HG02571 (cell line): ENCODE data around the gene SH3BP2.

ENCODE experiments used
- ATAC-seq: cut with Tn5 transposase; IDR thresholded peaks from one replicate; pipeline ENCODE4 v1.9.1; 2021; ENCODE audit warnings: mild to moderate bottlenecking, moderate library complexity; ENCODE audit not compliant: unreplicated experiment

Gene SH3BP2

GRCh38 chr4:2871466-2871865, 78.6 kb downstream of the SH3BP2 start:
- ATAC-seq: no peak

DNA sequence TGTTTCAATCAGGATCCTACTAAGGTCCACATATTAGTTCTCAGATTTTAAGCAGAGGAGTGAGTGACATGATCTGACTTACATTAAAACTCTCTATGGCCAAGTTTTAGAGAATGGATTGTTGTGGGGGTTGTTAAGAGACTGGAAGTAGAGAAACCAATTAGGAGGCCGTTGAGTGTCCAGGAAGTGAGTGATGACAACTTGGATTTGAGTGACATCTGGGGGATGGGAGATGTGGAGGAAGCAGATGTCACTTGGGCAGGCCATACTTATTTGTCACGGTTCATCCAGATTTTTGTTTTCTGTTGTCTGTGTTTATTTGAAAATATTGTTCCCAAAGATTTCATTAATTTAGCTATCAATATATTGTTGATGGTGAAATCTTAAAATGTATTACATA, 79.0 kb downstream of the SH3BP2 start:
- no peak for ATAC-seq

- ATAC-seq: no peak
Observed at GRCh38 chr4:2873329-2873728, 80.4 kb downstream of the SH3BP2 start.

- ATAC-seq: no peak
Observed at GRCh38 chr4:2874861-2875260, 82.0 kb downstream of the SH3BP2 start.

DNA sequence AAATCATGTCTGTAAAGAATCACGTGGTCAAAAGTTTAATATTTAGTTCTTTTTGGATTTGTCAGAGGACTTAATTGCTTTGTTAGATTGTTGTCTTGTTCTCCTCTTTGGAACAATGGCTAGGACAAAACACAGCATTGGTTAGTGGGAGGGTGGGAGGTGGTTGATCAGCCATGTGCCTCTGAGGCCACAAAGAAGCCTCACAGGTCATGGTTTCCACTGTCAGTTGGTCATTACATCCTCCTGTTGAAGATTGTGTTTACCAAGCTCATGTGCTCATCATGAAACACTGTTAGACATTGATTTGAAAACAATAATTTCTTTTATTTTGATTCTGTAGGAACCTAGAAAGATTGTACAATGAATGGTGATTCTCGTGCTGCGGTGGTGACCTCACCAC, 82.7 kb downstream of the SH3BP2 start:
- no peak for ATAC-seq

GRCh38 chr4:2878346-2878745, 85.5 kb downstream of the SH3BP2 start:
- no peak for ATAC-seq

- no peak for ATAC-seq
Observed at GRCh38 chr4:2879026-2879425, 86.1 kb downstream of the SH3BP2 start.

GRCh38 chr4:2881431-2881830, 88.5 kb downstream of the SH3BP2 start:
- ATAC-seq: no peak

GRCh38 chr4:2882341-2882740, 89.5 kb downstream of the SH3BP2 start:
- no peak for ATAC-seq

GRCh38 chr4:2886161-2886560, 93.3 kb downstream of the SH3BP2 start:
- ATAC-seq: no peak

DNA sequence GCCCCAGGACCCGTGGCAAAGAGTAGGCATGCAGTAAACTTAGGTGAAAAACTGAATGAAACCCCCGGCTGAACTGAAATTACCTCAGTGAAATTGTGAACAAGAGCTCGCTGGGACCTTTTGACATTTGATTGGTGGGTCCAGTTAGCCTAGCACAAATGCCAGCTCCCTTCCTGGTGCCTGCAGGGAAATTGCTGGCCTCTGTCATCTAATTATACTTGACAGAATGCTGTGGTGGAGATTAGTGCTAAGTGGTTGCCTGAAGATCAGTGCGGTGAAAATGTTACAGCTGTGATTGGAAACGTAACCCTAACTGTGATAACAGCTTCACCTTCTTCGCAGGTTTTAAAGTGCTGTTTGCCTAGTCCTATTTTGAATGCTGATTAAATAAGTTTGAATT, 93.7 kb downstream of the SH3BP2 start:
- ATAC-seq: no peak

DNA sequence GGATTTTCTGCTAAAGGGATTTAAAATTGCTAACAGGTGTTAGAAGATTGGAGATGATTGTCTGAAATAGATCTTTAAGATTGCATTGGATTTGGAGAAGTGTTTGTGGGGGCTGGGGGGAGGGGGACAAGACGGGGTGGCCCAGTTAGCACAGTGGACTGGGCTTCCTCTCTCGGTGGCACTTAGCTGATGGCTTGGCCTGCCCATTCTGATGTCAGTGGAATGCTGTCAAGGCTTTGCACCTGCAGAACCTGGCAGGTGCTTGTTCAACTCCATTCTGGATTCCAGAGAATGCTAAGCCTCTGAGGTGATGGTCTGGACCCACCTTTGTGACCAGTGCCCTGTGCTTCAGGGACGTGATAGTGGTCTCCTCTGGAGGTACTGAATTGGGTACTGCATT, 94.5 kb downstream of the SH3BP2 start:
- no peak for ATAC-seq

DNA sequence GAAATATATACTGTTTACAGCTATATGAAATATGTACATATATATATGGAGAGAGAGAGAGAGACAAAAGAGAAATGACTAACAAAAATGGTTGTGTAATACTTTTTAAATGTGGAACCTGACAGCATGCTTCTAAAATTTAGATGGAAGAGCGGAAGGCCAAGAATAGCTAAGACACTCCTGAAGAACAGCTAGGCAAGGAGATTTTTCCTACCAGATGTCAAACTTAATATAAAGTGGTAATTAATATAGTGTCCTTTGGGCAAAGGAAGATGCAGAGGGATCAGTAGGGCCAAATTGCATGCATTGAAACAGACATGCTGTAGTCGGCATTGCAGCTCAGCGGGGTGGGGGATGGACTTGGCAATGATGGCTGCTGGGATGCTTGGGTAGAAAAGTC, 96.0 kb downstream of the SH3BP2 start:
- no peak for ATAC-seq
